Neutrophil (primary cell): ENCODE data around the gene GTF3C2.

ENCODE experiments used
- H3K27ac ChIP-seq: fragments of 200-600 bp; sonication (generic); 2 replicates; pipeline ENCODE4 v1.5.1; 2016; ENCODE audit warnings: mild to moderate bottlenecking, moderate library complexity
- H3K27me3 ChIP-seq: fragments of 200-600 bp; sonication (generic); 2 replicates; pipeline ENCODE4 v1.6.0; 2016; ENCODE audit warnings: mild to moderate bottlenecking
- H3K36me3 ChIP-seq: fragments of 200-600 bp; sonication (generic); 2 replicates; pipeline ENCODE4 v1.5.1; 2017
- H3K4me1 ChIP-seq, 2 experiments: fragments of 200-600 bp in 1 of 2; sonication (generic) in 1 of 2; 1 replicate in 1 of 2; 2 replicates in 1 of 2; pipeline versions ENCODE4 v1.5.1 to v1.6.1; 2013 to 2016; ENCODE audit warnings: low read depth in 1 of 2, low read length in 1 of 2, mild to moderate bottlenecking in 1 of 2, moderate library complexity in 1 of 2; ENCODE audit not compliant: control insufficient read depth in 1 of 2, insufficient read depth in 1 of 2
- H3K4me3 ChIP-seq, 2 experiments: fragments of 200-600 bp in 1 of 2; sonication (generic) in 1 of 2; 1 replicate in 1 of 2; 2 replicates in 1 of 2; pipeline ENCODE4 v1.5.1; 2013 to 2016; ENCODE audit warnings: low read depth in 1 of 2, low read length in 1 of 2, mild to moderate bottlenecking in 1 of 2, moderate library complexity in 1 of 2
- H3K9me3 ChIP-seq: fragments of 200-600 bp; sonication (generic); 2 replicates; pipeline ENCODE4 v1.5.1; 2016
- TF ChIP-seq, protein P1 (sequence below): fragments of 200-600 bp; sonication (generic); IDR thresholded peaks from 2 replicates; pipeline ENCODE4 v1.5.1; 2016; ENCODE audit warnings: antibody characterized with exemption

GTF3C2 gene

DNA sequence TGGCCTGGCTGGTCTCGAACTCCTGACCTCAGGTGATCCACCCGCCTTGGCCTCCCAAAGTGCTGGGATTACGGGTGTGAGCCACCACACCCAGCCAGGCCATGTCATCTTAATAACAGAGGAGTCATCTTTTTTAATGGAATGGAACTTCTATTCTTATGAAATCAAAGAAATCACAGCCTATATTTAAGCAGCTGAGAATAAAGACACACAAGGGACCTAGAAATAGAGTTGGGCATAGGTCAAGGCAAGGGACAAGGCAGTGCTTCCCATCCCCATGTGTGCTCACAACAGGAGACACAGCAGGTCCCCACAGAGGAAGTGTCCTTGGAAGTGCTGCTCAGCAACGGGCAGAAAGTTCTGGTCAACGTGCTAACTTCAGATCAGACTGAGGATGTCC, 17.0 kb upstream of the GTF3C2 start:
- no peak overlapping the region for H3K4me3 ChIP-seq
- H3K36me3 ChIP-seq = peaks cover 58% of the 10 kb centered on the region
- peaks cover 34 to 35% of the 10 kb centered on the region in 2 experiments for H3K4me1 ChIP-seq
- H3K9me3 ChIP-seq = no peaks in the 10 kb centered on the region
- no peaks in the 10 kb centered on the region for H3K27me3 ChIP-seq
- TF ChIP-seq, protein P1, sequence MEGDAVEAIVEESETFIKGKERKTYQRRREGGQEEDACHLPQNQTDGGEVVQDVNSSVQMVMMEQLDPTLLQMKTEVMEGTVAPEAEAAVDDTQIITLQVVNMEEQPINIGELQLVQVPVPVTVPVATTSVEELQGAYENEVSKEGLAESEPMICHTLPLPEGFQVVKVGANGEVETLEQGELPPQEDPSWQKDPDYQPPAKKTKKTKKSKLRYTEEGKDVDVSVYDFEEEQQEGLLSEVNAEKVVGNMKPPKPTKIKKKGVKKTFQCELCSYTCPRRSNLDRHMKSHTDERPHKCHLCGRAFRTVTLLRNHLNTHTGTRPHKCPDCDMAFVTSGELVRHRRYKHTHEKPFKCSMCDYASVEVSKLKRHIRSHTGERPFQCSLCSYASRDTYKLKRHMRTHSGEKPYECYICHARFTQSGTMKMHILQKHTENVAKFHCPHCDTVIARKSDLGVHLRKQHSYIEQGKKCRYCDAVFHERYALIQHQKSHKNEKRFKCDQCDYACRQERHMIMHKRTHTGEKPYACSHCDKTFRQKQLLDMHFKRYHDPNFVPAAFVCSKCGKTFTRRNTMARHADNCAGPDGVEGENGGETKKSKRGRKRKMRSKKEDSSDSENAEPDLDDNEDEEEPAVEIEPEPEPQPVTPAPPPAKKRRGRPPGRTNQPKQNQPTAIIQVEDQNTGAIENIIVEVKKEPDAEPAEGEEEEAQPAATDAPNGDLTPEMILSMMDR = no peak
- no peak overlapping the region for H3K27ac ChIP-seq

DNA sequence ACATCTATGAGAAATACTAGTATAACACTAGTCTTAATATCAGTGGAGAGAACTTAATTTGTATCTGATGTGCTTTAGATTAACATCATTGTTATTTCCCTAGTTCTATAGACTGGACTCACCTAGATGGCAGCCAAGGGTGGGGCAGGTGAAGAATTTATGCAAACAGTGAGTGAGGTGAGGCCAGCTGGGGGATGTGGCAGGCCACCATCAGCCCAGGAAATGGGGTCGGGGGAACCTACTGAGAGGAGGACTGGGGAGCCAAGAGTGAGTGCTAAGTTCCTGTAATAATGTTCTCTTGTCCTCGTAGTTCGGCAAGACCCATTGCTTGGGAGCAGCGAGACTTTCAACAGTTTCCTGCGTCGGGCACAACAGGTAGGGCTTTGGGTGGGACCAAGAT, 16.4 kb upstream of the GTF3C2 start:
- Histone ChIP-seq H3K27me3 (no peaks in the 10 kb centered on the region), H3K4me3 (no peak overlapping the region), H3K9me3 (no peaks in the 10 kb centered on the region), H3K4me1 (peaks cover 34 to 36% of the 10 kb centered on the region in 2 experiments), H3K36me3 (peaks cover 54% of the 10 kb centered on the region), H3K27ac (peak overlapping the region; percentile 90)
- TF ChIP-seq, protein P1 = no peak

DNA sequence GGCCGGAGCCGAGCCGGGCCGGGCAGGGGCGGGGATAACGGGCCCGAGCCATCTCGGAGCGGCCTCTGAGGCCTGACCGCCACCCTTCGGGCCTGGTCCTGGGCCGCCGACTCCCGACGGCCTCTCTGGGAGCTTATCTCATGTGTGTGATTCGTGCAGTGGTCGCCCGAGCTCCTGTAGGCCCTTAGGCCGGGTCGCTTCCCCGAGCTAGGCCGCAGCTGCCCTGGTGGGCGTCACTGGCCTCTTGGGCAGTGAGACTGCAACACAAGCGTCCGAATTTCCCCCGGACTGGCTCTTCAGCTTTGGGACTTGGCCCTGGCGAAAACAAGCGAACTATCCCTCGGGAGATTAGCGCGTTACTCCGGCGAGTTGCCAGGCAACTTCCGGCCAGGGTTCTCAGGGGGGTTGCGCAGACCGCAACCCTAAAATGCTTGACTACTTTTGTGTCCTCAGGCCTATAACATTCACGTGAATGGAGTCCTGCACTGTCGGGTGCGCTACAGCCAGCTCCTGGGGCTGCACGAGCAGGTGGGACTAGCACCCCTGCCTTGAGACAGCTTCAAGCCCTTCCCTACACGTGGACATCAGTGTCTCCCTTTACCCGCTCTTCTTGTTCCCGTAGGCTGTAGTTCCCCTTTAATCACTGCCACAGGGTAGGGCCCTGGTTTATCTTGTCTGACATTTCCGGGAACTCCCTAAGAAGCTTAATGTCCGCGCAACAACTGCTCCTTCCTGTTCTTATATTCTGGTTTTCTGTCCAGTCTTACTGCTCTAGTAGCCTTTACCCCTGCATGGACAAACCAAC, 14.5 kb upstream of the GTF3C2 start:
- H3K36me3 ChIP-seq = peaks cover 53% of the 10 kb centered on the region

DNA sequence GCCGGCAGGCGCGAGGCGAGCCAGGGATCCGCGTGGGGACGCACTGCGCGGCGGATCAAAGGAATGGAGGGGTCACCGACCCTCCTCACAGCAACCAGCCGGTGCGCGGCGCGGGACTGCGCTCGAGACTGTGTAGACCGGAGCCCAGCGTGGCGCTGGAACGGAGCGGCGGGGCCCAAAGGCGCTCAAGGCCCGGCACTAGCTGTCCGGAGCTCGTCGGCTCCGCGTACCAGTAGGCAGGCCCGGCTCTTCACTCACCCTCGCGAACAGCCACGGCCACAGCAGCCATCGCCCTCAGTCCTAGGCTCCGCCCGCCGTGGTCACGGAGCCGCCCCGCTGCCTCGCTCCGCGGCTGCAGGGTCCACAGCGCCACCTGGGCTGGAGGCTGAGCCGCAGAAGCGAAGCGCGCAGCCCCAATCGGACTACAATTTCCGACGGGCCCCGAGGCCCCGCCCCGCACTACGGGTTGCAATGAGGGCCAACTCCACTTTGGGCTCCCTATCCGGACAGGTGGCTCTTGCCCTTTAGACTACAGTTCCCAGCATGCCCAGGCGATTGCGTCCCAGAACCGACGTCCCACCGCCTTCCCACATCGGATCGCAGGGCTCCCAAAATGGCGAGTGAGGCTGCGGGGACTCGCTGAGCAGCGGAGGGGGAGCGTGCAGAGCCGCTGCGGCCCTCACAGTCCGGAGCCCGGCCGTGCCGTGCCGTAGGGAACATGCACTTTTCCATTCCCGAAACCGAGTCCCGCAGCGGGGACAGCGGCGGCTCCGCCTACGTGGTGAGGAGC, 13.7 kb upstream of the GTF3C2 start, which contains the start of the genes EIF2B4 and SNX17:
Gene EIF2B4, minus strand, starts transcription at position 313 of the 790 bp plus-strand sequence. Its CDS starts 24 bp downstream, at position 289.
Gene SNX17, plus strand, starts transcription at position 591 of the 790 bp plus-strand sequence. Its CDS starts 128 bp downstream, at position 719.
- Histone ChIP-seq H3K27ac (peak within 1 kb of the TSS; percentile 90), H3K4me1 (peaks cover 34 to 36% of the 10 kb centered on the region in 2 experiments), H3K36me3 (peaks cover 52% of the 10 kb centered on the region), H3K4me3 (peak within 1 kb of the TSS; percentile 87 to 96), H3K9me3 (no peaks in the 10 kb centered on the region), H3K27me3 (no peaks in the 10 kb centered on the region)
- TF ChIP-seq, protein P1 = peak; percentile 86

More for the DNA sequence above, 14.5 kb upstream of the GTF3C2 start:
- no peaks in the 10 kb centered on the region for H3K27me3 ChIP-seq
- peak overlapping the region; percentile 87 to 96 for H3K4me3 ChIP-seq
- TF ChIP-seq, protein P1 = no peak
- H3K27ac ChIP-seq = peak overlapping the region; percentile 90
- no peaks in the 10 kb centered on the region for H3K9me3 ChIP-seq
- H3K4me1 ChIP-seq = peaks cover 34 to 36% of the 10 kb centered on the region in 2 experiments

DNA sequence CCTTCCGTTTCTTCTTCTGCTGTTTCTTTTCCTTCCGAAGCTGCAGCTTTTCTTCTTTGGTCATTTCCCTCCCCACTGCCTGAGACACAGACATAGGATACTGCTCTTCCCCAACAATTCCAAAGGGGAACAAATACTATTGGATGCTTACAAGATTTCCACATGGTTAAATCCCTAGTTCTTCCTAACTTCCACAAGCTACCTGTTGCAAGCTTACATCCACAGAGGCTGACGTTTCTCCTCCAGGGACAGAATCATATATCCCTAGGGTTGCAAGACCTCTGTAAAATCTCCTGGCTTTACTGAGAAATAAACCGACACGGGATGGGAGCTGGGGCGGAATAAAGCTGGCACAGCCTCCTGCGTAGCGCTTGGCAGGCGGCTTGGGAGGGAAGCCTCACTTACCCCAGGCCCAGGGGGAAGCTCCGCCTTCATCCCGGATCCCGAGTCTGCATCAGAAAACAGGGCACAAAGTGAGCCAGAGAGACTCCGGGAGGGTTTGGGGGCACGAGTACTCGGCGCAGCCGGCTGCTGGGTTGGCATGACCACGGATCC, 13.0 kb upstream of the GTF3C2 start:
- TF ChIP-seq, protein P1 = no peak
- Histone ChIP-seq H3K36me3 (peaks cover 51% of the 10 kb centered on the region), H3K27ac (peak overlapping the region; percentile 90), H3K9me3 (no peaks in the 10 kb centered on the region), H3K4me3 (peak overlapping the region; percentile 87 to 96), H3K4me1 (peaks cover 34 to 36% of the 10 kb centered on the region in 2 experiments), H3K27me3 (no peaks in the 10 kb centered on the region)
